GM12892 (cell line): ENCODE measurements around the gene ANKRD40.

Experiments
- POLR2A ChIP-seq: IDR thresholded peaks from 2 replicates; pipeline ENCODE4 v1.6.1; 2011; ENCODE audit warnings: low read depth, low read length, control low read depth
- POLR2AphosphoS5 ChIP-seq: IDR thresholded peaks from 2 replicates; pipeline ENCODE4 v1.6.1; 2011; ENCODE audit warnings: low read depth, low read length, control low read depth
- TAF1 ChIP-seq: IDR thresholded peaks from 2 replicates; pipeline ENCODE4 v1.6.1; 2011; ENCODE audit warnings: low read depth, mild to moderate bottlenecking, control low read depth, low read length, borderline replicate concordance

- TF ChIP-seq TAF1 (no peak), POLR2AphosphoS5 (no peak), POLR2A (no peak)
These were observed 10.7 kb downstream of the ANKRD40 start for GRCh38 chr17:50697062-50697461.
